Measurements from ENCODE around the gene METTL24. TPM values are rescaled to one million over a fixed set of nuclear protein-coding genes. Genes with fewer than 3 reads are reported as not detected.

The METTL24 gene
- total and polyA plus RNA-seq, 2 experiments from 2014 or later = not detected

- WGBS, 2 experiments (ENCODE audit: low coverage in 1 of 2, low lambda C conversion rate in 2 of 2, missing lambda C conversion rate in 2 of 2) = 72% methylated on average over 8 of the region's 8 CpGs
- in situ Hi-C loops (cut with MboI) = no loop called here
- TF ChIP-seq EZH2 (IDR thresholded peaks at IDR 0.05; ENCODE audit: insufficient read depth, poor library complexity, severe bottlenecking) (no peak), EZH2phosphoT487 (IDR thresholded peaks at IDR 0.05; ENCODE audit: insufficient read depth, low read depth) (no peak)
Observed at GRCh38 chr6:110287462-110288341, 70.4 kb downstream of the METTL24 start.

GRCh38 chr6:110285306-110286060 is 72.7 kb downstream of the METTL24 start:
- peak; percentile 19 for DNase-seq
- Histone ChIP-seq H3K36me3 (ENCODE audit: low read depth) (no peaks in the 10 kb centered on the region), H3K79me2 (ENCODE audit: insufficient read depth) (no peaks in the 10 kb centered on the region), H3K4me1 (ENCODE audit: insufficient read depth) (no peaks in the 10 kb centered on the region), H3K9me2 (ENCODE audit: insufficient read depth) (no peaks in the 10 kb centered on the region), H3K4me3 (no peak overlapping the region), H3F3A (ENCODE audit: insufficient read depth) (no peaks in the 10 kb centered on the region), H3K27me3 (replicated peaks; ENCODE audit: insufficient read depth) (no peaks in the 10 kb centered on the region), H4K20me1 (ENCODE audit: insufficient read depth) (no peaks in the 10 kb centered on the region), H3K9me3 (ENCODE audit: low read depth) (no peaks in the 10 kb centered on the region), H3K4me2 (ENCODE audit: unreplicated experiment) (no peak overlapping the region), H2AFZ (no peak overlapping the region), H3K9ac (no peak overlapping the region), H3K27ac (no peak overlapping the region)
- no peak for TF ChIP-seq EZH2phosphoT487 (IDR thresholded peaks at IDR 0.05; ENCODE audit: insufficient read depth, low read depth)
- TF ChIP-seq EZH2 (IDR thresholded peaks at IDR 0.05; ENCODE audit: insufficient read depth, poor library complexity, severe bottlenecking) = no peak
- WGBS, 2 experiments (ENCODE audit: low coverage in 1 of 2, low lambda C conversion rate in 2 of 2, missing lambda C conversion rate in 2 of 2) = 9 to 14% methylated on average over 7 of the region's 7 CpGs
- in situ Hi-C loops (cut with MboI) = no loop called here

More at GRCh38 chr6:110287462-110288341, 70.4 kb downstream of the METTL24 start:
- no peaks in the 10 kb centered on the region for H3F3A ChIP-seq (ENCODE audit: insufficient read depth)
- no peaks in the 10 kb centered on the region for H3K9me3 ChIP-seq (ENCODE audit: low read depth)
- DNase-seq = no peak
- no peak overlapping the region for H3K9ac ChIP-seq
- H2AFZ ChIP-seq = no peak overlapping the region
- no peak overlapping the region for H3K4me2 ChIP-seq (ENCODE audit: unreplicated experiment)
- no peaks in the 10 kb centered on the region for H3K79me2 ChIP-seq (ENCODE audit: insufficient read depth)
- H4K20me1 ChIP-seq (ENCODE audit: insufficient read depth) = no peaks in the 10 kb centered on the region
- no peaks in the 10 kb centered on the region for H3K9me2 ChIP-seq (ENCODE audit: insufficient read depth)
- no peaks in the 10 kb centered on the region for H3K4me1 ChIP-seq (ENCODE audit: insufficient read depth)
- no peaks in the 10 kb centered on the region for H3K27me3 ChIP-seq (replicated peaks; ENCODE audit: insufficient read depth)
- no peak overlapping the region for H3K27ac ChIP-seq
- H3K36me3 ChIP-seq (ENCODE audit: low read depth) = no peaks in the 10 kb centered on the region
- no peak overlapping the region for H3K4me3 ChIP-seq

- DNase-seq = no peak
- Histone ChIP-seq H3K9me3 (ENCODE audit: low read depth) (no peaks in the 10 kb centered on the region), H2AFZ (no peak overlapping the region), H3K27me3 (replicated peaks; ENCODE audit: insufficient read depth) (no peaks in the 10 kb centered on the region), H3K4me3 (no peak overlapping the region), H3K4me1 (ENCODE audit: insufficient read depth) (no peaks in the 10 kb centered on the region), H3K79me2 (ENCODE audit: insufficient read depth) (no peaks in the 10 kb centered on the region), H3K4me2 (ENCODE audit: unreplicated experiment) (no peak overlapping the region), H3K27ac (no peak overlapping the region), H3K36me3 (ENCODE audit: low read depth) (no peaks in the 10 kb centered on the region), H3K9ac (no peak overlapping the region), H3K9me2 (ENCODE audit: insufficient read depth) (no peaks in the 10 kb centered on the region), H3F3A (ENCODE audit: insufficient read depth) (no peaks in the 10 kb centered on the region), H4K20me1 (ENCODE audit: insufficient read depth) (no peaks in the 10 kb centered on the region)
- TF ChIP-seq EZH2phosphoT487 (IDR thresholded peaks at IDR 0.05; ENCODE audit: insufficient read depth, low read depth) = no peak
- no peak for TF ChIP-seq EZH2 (IDR thresholded peaks at IDR 0.05; ENCODE audit: insufficient read depth, poor library complexity, severe bottlenecking)
- in situ Hi-C loops (cut with MboI) = no loop called here
Observed at GRCh38 chr6:110284855-110285254, 73.3 kb downstream of the METTL24 start.

- Histone ChIP-seq H3K36me3 (ENCODE audit: low read depth) (no peaks in the 10 kb centered on the region), H3K4me1 (ENCODE audit: insufficient read depth) (no peaks in the 10 kb centered on the region), H3K4me3 (no peak overlapping the region), H4K20me1 (ENCODE audit: insufficient read depth) (no peaks in the 10 kb centered on the region), H2AFZ (no peak overlapping the region), H3K9me2 (ENCODE audit: insufficient read depth) (no peaks in the 10 kb centered on the region), H3K79me2 (ENCODE audit: insufficient read depth) (no peaks in the 10 kb centered on the region), H3K27ac (no peak overlapping the region), H3K27me3 (replicated peaks; ENCODE audit: insufficient read depth) (no peaks in the 10 kb centered on the region), H3K4me2 (ENCODE audit: unreplicated experiment) (no peak overlapping the region), H3K9me3 (ENCODE audit: low read depth) (no peaks in the 10 kb centered on the region), H3F3A (ENCODE audit: insufficient read depth) (no peaks in the 10 kb centered on the region), H3K9ac (no peak overlapping the region)
- no peak for DNase-seq
- TF ChIP-seq EZH2phosphoT487 (IDR thresholded peaks at IDR 0.05; ENCODE audit: insufficient read depth, low read depth) = no peak
- TF ChIP-seq EZH2 (IDR thresholded peaks at IDR 0.05; ENCODE audit: insufficient read depth, poor library complexity, severe bottlenecking) = no peak
- in situ Hi-C loops (cut with MboI) = no loop called here
- 53 to 63% methylated on average over 2 of the region's 2 CpGs for WGBS, 2 experiments (ENCODE audit: low coverage in 1 of 2, low lambda C conversion rate in 2 of 2, missing lambda C conversion rate in 2 of 2)
Observed at GRCh38 chr6:110283657-110284056, 74.5 kb downstream of the METTL24 start.
